IMR-90 (cell line): ENCODE measurements around the gene CCDC142.

Source experiments
- BHLHE40 ChIP-seq: fragments of 150-350 bp; IDR thresholded peaks from 2 replicates; pipeline ENCODE4 v1.6.1; 2016; ENCODE audit warnings: mild to moderate bottlenecking, low read depth, low read length
- POLR2A ChIP-seq: IDR thresholded peaks from 2 replicates; pipeline ENCODE4 v1.6.1; 2012; ENCODE audit warnings: mild to moderate bottlenecking, low read depth, low read length
- RAD21 ChIP-seq: IDR thresholded peaks from 2 replicates; pipeline ENCODE4 v1.6.1; 2012; ENCODE audit warnings: low read length, improper control_type of control experiment
- RCOR1 ChIP-seq: IDR thresholded peaks from 2 replicates; pipeline ENCODE4 v1.6.1; 2012; ENCODE audit warnings: mild to moderate bottlenecking, low read length, improper control_type of control experiment; ENCODE audit not compliant: insufficient replicate concordance
- RFX5 ChIP-seq: IDR thresholded peaks from 2 replicates; pipeline ENCODE4 v1.8.0; 2012; ENCODE audit warnings: low read depth, mild to moderate bottlenecking, low read length, moderate library complexity
- SMC3 ChIP-seq: fragments of 150-350 bp; IDR thresholded peaks from 2 replicates; pipeline ENCODE4 v1.6.1; 2016; ENCODE audit warnings: low read depth, mild to moderate bottlenecking, antibody characterized with exemption, low read length, moderate library complexity
- TF ChIP-seq, protein P1 (sequence below): conservative IDR thresholded peaks from 2 replicates; pipeline ENCODE4 v1.5.1; 2012; ENCODE audit warnings: mild to moderate bottlenecking, low read depth, low read length, improper control_type of control experiment
- TF ChIP-seq, protein P2 (sequence below): fragments of 150-350 bp; IDR thresholded peaks from 2 replicates; pipeline ENCODE4 v1.6.1; 2017; ENCODE audit warnings: mild to moderate bottlenecking, antibody characterized with exemption, low read length, low read depth
- TF ChIP-seq, protein P3 (sequence below): fragments of 150-350 bp; IDR thresholded peaks from 2 replicates; pipeline ENCODE4 v1.6.1; 2016; ENCODE audit warnings: low read depth, mild to moderate bottlenecking, low read length, moderate library complexity, borderline replicate concordance

DNA sequence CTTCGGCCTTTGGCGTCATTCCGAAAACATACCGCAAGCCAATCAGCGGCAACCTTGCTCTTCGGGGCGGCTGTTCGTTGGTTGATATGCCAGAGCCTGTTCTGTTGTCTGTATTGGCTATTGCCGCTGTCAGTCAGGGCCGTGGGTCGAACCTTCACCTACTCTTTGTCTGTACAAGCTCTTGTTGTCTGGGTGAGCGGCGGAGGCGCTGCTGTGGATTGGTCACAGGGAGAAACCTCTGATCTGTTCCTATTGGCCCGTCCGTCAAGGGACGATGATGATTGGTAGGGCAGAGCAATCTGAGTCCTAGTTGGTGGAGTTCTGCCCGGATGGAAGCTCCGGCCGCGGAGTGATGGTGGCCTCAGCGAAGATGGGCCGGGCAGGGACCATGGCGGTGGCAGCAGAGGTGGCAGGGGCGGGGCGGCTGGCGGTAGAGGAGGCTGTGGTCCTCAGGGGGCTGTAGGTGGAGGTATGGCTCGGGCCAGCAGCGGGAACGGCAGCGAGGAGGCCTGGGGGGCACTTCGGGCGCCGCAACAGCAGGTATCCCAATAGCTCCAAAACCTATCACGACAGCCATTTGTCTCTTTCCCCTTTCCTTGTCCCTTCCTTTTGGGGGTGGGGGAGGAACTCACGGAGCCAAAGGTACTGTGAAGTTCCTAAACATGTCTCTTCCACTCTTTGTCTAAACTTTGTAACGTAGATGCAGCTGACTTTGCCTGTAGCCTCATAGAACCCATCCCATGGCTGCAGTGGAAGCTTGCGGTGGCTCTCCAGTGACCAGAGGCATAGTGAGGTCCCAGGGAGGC, 24.5 kb downstream of the CCDC142 start, which contains the start of gene WBP1:
- TF ChIP-seq, protein P1, sequence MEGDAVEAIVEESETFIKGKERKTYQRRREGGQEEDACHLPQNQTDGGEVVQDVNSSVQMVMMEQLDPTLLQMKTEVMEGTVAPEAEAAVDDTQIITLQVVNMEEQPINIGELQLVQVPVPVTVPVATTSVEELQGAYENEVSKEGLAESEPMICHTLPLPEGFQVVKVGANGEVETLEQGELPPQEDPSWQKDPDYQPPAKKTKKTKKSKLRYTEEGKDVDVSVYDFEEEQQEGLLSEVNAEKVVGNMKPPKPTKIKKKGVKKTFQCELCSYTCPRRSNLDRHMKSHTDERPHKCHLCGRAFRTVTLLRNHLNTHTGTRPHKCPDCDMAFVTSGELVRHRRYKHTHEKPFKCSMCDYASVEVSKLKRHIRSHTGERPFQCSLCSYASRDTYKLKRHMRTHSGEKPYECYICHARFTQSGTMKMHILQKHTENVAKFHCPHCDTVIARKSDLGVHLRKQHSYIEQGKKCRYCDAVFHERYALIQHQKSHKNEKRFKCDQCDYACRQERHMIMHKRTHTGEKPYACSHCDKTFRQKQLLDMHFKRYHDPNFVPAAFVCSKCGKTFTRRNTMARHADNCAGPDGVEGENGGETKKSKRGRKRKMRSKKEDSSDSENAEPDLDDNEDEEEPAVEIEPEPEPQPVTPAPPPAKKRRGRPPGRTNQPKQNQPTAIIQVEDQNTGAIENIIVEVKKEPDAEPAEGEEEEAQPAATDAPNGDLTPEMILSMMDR, result no peak
- TF ChIP-seq BHLHE40, result no peak
- TF ChIP-seq POLR2A, result no peak
- no peak for TF ChIP-seq SMC3
- TF ChIP-seq RFX5, result peak; percentile 54
- TF ChIP-seq RAD21, result no peak
- TF ChIP-seq, protein P2, sequence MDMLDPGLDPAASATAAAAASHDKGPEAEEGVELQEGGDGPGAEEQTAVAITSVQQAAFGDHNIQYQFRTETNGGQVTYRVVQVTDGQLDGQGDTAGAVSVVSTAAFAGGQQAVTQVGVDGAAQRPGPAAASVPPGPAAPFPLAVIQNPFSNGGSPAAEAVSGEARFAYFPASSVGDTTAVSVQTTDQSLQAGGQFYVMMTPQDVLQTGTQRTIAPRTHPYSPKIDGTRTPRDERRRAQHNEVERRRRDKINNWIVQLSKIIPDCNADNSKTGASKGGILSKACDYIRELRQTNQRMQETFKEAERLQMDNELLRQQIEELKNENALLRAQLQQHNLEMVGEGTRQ, result no peak; the same call in 1 of the 2 replicates
- TF ChIP-seq, protein P3, sequence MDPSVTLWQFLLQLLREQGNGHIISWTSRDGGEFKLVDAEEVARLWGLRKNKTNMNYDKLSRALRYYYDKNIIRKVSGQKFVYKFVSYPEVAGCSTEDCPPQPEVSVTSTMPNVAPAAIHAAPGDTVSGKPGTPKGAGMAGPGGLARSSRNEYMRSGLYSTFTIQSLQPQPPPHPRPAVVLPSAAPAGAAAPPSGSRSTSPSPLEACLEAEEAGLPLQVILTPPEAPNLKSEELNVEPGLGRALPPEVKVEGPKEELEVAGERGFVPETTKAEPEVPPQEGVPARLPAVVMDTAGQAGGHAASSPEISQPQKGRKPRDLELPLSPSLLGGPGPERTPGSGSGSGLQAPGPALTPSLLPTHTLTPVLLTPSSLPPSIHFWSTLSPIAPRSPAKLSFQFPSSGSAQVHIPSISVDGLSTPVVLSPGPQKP, result no peak
- no peak for TF ChIP-seq RCOR1
